NOMO-1 treated with dmso at 0.1 percent for 144 hours (cell line): Measurements from ENCODE around the gene CYSLTR2.

Experiments used
- DNase-seq: peaks from one replicate; lab custom pipeline; 2025; ENCODE audit not compliant: unreplicated experiment; lab: John Stamatoyannopoulos, UW

Gene CYSLTR2

GRCh38 chr13:48737689-48738088 is 84.0 kb downstream of the CYSLTR2 start:
- no peak for DNase-seq

DNA sequence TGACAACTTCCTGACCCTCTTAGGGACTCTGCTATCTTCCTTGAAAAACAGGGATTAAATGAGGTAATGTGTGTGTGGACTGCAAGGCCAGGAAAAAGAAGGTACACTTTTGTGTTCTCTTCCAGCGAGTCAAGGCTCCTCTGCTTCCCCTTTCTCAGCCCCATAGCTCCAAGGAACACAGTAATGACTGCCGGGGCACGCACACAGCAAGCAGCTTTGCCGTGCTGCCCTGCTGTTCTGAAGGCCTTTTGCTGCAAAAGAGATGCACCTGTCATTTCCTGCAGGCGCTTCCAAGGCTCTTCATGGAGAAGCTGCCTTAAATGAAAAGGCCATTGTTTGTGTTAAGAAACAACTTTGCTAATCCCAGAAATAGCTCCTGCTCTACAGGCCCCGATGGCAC is 84.6 kb downstream of the CYSLTR2 start:
- DNase-seq: no peak

- DNase-seq: no peak
Measured at GRCh38 chr13:48739386-48739964, 85.7 kb downstream of the CYSLTR2 start.

GRCh38 chr13:48741377-48741776 is 87.6 kb downstream of the CYSLTR2 start:
- DNase-seq: no peak

GRCh38 chr13:48746821-48747220 is 93.1 kb downstream of the CYSLTR2 start:
- no peak for DNase-seq

GRCh38 chr13:48748681-48749080 is 95.0 kb downstream of the CYSLTR2 start:
- DNase-seq: no peak

DNA sequence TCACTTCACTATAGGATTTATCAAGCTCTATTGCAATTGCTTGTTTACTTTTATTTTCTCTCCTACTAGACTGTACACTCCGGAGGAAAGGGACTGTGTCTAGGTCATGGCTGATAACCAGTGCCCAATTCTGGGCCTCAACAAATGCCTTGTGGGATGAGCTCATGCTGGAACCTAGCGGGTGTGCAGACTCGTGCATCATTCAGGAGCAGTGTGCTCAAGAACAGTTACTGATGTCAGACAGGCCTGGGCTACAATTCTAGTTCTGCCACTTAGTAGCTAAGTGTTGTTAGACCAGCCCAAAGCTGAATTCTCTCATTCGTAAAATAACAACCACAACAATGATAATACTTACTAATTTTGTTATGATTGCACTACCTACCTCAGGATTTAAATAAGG is 95.4 kb downstream of the CYSLTR2 start:
- no peak for DNase-seq

GRCh38 chr13:48749699-48750473 is 96.2 kb downstream of the CYSLTR2 start:
- DNase-seq: peak; percentile 88

GRCh38 chr13:48750588-48751383 is 97.1 kb downstream of the CYSLTR2 start:
- no peak for DNase-seq

- DNase-seq: no peak
Measured at GRCh38 chr13:48760626-48761025, 106.9 kb downstream of the CYSLTR2 start.
